Stimulated activated naive CD4-positive, alpha-beta T cell treated with Interleukin-2 at 50 U/mL for 16 hours (primary cell): ENCODE results near the gene DLG5.
"Not testable (repeated sequence)": the region's sequence is repeated elsewhere in the genome, so short reads cannot be mapped to it uniquely, and the experiment has no call there.

Experiments used
- DNase-seq: peaks from one replicate; lab custom pipeline; 2025; lab: John Stamatoyannopoulos, UW

DLG5 gene

DNA sequence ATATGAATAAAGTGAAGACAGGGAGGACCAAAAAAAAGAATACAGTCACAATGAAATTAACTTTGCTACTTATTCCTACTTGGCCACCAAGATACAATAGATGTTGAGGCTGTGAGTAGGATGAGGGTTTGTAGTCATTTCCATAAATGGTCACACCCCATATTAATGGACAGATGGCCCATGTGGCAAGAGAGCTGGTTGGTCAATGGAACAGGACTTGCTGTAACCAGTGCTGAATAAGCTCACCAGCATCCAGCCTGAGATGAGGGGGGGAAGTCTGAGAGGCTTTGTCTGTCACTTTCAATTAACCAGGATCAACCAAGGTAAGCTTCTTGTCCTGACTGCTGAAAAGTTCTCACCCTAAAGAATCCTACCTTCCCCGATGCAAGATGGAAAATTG, 158.5 kb downstream of the DLG5 start:
- DNase-seq = no peak

DNA sequence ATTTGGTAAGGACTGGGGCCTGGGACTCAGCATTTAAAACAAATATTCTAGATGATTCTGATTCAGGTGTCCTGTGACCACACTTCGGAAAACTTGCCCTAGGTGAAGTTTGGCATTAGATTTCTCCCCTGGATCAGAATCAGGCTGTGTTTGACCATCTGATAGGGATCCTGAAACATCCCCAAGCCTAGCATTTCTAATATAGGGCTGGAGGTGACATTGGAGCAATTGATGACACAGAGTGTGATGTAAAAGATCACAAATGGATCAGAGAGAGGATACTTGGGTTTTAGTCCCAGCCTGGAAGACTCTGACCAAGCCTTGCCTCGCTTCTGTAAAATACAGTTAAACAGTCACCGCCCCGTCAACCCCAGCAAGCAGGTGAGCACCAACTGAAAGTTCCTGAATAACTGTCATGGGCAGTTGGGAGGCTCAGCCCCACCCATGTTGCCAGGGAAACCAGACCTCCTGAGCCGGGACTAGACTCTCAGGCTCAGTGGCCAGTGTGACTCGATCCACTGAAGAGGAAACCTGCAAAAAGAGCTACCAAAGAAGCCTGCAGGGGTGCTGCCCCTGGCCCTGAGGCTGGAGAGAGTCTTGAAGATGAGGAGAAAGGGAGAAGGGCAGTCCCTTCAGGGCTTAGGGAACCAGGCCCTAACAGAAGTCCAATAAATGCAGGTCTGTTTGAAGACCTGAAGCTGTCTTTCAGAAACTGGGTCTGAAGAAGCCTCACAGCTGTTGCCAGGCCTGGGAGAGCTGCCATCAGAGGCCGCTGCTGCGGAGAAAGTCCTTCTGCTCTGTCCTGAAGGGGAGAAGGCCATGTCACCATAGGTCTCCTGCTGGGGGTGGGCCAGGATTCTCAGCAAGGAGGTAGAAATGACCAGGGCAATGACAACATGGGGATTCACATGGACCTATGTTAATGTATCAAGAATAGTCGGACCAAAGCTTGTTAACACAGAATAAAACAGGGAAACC, 162.8 kb downstream of the DLG5 start:
- DNase-seq = no peak

DNA sequence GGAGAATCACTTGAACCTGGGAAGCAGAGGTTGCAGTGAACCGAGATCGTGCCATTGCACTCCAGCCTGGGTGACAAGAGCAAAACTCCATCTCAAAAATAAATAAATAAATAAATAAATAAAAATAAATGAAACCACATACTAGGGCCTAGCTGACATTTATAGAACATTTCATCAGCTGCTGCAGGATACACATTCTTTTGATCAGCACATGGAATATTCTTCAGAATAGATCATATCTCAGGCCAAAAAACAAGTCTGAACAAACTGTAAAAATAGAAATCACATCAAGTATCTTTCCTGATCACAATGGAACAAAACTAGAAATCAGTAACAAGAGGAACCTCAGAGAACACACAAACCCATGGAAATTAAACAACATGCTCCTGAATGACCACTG, 168.1 kb downstream of the DLG5 start:
- not testable (repeated sequence) for DNase-seq

DNA sequence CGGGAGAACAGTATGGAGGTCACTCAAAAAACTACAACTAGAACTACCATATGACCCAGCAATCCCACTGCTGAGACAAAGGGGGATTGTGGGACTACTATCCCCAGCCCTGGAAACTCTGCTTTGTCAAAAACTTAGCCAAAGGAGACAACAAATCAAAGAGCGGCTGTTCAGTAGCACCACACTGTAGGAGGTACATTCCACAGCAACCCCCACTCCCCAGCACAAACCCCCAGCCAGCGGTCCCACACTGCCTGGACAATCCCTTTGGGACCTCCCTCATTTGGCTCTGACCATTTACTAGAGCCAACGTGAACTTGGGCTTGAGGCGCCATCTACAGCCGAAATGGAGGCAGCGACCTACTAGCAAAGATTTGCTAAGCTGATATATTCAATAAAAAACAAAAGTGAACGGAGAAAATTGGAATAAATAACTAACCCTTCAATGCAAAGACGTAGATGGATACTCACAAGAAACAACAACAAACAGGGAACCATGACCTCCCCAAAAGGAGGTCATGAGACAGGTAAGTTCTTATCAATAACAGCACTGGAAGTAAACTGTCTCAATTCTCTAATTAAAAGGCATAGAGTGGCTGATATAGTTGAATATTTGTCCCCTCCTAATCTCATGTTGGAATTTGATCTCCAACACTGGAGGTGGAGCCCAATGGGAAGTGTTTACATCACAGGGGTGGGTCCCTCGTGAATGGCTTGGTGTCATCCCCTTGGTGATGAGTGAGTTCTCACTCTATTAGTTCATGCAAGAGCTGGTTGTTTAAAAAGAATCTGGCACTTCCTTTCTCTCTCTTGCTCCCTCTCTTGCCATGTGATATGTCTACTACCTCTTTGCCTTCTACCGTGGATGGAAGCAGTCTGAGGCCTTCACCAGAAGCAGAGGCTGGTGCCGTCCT, 170.0 kb downstream of the DLG5 start:
- DNase-seq = no peak

DNA sequence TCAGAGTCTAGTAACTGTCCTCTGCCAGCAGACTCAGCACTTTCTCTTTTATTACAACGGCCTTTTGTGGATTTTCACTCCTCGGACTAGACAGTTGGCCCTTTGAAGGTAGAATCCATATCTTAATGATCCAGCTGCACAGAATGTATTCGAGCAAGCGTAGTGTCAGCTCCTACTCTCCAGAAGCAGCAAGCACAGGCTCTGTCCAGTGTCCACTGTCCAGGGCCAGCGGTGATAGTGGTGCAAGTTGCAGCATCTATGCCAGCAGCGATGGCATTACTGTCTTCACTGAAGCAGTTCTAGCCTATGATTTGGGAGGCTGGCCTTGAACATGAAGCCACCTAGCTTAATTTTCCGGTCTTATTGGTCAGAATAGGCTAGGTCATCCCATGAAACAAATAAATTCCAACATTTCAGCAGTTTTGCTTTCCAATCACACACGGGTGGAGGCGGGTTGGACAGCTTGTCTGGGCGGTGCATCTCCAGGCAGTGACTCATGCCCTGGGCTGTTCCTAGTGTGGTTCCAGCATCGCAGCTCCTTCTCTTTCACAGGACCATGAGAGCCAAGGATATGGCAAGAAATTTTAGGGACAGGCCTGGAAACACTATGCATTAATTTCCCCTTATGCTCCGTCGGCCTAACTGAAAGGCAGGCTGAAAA, 180.4 kb downstream of the DLG5 start:
- no peak for DNase-seq

DNA sequence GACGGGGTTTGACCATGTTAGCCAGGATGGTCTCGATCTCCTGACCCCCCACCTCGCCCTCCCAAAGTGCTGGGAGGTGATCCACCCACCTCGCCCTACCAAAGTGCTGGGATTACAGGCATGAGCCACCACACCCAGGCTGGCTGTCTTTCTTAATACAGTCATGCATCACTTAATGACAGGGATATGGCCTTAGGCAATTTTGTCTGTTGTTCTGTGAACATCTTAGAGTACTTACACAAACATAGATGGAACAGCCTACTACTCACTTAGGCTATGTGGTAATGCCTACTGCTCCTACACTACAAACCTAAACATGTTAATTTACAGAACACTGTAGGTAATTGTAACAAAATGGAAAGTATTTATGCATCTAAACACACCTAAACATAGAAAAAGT, 182.3 kb downstream of the DLG5 start:
- DNase-seq = no peak

DNA sequence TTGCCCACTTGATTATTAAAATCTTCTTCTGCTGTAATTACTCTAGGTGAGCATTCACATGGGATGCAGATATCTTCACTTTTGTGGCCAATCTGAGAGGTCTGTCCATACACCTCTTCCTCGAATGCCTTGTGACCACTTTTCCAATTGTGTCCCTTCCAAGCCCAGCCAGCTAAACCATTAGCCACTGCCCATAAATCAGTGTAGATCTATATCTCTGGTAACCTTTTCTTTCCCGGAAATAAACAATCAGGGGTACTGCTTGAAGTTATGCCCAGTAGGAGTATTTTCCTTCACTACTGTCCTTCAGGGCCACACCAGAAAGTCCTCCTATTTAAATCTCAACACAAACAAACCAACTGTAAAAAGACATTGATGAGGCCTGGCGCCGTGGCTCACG, 184.4 kb downstream of the DLG5 start:
- DNase-seq = no peak

DNA sequence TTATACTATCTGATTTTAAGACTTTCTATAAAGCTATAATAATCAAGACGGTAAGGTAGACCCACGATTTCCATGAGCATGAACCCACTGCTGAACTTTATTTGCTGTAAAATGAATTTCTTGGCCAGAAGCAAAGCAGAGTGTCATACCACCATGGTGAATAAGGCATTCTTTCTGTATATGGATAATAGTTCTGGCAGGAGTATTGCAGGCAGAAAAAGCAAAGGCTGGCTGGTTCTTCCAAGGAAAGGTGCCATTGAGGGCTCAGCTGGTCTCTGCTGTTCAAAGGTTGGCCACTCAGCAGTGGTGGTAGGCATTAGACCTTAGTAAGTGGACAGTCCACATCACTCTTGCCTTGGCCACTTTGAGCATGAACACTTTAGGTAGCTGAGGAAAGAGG, 184.8 kb downstream of the DLG5 start:
- DNase-seq = no peak
